Activated CD8-positive, alpha-beta memory T cell treated with anti-CD3 and anti-CD28 coated beads, Interleukin-2, amount 10 ng/mL, durations not matched to agents 7 days and 5 days (primary cell): ENCODE results near the gene PACRG. TPM values are rescaled to one million over a fixed set of nuclear protein-coding genes. Genes with fewer than 3 reads are reported as not detected.

ENCODE experiments used
- ATAC-seq: fragments of 150-1000 bp; cut with Tn5 transposase; one replicate; pipeline ENCODE4 v1.10.0; 2021; ENCODE audit warnings: moderate library complexity
- CTCF ChIA-PET: fragments of 350-600 bp; sonication (Branson Sonifier 250); formaldehyde crosslinking; loops from one replicate; lab custom pipeline; 2021; ENCODE audit warnings: antibody characterized with exemption; lab: Charles Lee
- DNase-seq: peaks from one replicate; pipeline ENCODE4 v3.0.0-alpha.2; 2020
- H3K27ac Mint-ChIP-seq: one replicate; pipeline ENCODE4 v1.8.0; 2021; ENCODE audit warnings: mild to moderate bottlenecking, mixed read lengths
- H3K27me3 Mint-ChIP-seq: one replicate; pipeline ENCODE4 v1.8.0; 2021; ENCODE audit warnings: mixed read lengths
- H3K36me3 Mint-ChIP-seq: one replicate; pipeline ENCODE4 v1.8.0; 2021; ENCODE audit warnings: mild to moderate bottlenecking, mixed read lengths
- H3K4me1 Mint-ChIP-seq: one replicate; pipeline ENCODE4 v1.8.0; 2021; ENCODE audit warnings: mixed read lengths
- H3K4me3 Mint-ChIP-seq: one replicate; pipeline ENCODE4 v1.8.0; 2021; ENCODE audit warnings: mild to moderate bottlenecking, moderate library complexity, mixed read lengths
- H3K9me3 Mint-ChIP-seq: one replicate; pipeline ENCODE4 v1.8.0; 2022; ENCODE audit warnings: low read depth, mixed read lengths
- total RNA-seq, 2 experiments: library from RNA; stranded (reverse); gene quantifications; one replicate each; pipeline ENCODE4 v1.2.3, GENCODE V29; 2021

Gene PACRG
- total RNA-seq, 2 experiments from 2014 or later: not detected

GRCh38 chr6:163356743-163357142, 629.0 kb downstream of the PACRG start:
- CTCF ChIA-PET: no interaction called here

GRCh38 chr6:163364641-163365040, 636.9 kb downstream of the PACRG start:
- H3K27ac Mint-ChIP-seq: no peak overlapping the region
- H3K4me1 Mint-ChIP-seq: no peaks in the 10 kb centered on the region
- no peak overlapping the region for H3K4me3 Mint-ChIP-seq
- ATAC-seq (no peak), DNase-seq (no peak)
- peaks cover 9% of the 10 kb centered on the region for H3K27me3 Mint-ChIP-seq
- H3K9me3 Mint-ChIP-seq: no peaks in the 10 kb centered on the region
- no peaks in the 10 kb centered on the region for H3K36me3 Mint-ChIP-seq
- CTCF ChIA-PET: no interaction called here

More at GRCh38 chr6:163356743-163357142, 629.0 kb downstream of the PACRG start:
- H3K27ac Mint-ChIP-seq: no peak overlapping the region
- H3K4me1 Mint-ChIP-seq: no peaks in the 10 kb centered on the region
- H3K4me3 Mint-ChIP-seq: no peak overlapping the region
- H3K36me3 Mint-ChIP-seq: no peaks in the 10 kb centered on the region
- peaks cover 5% of the 10 kb centered on the region for H3K27me3 Mint-ChIP-seq
- DNase-seq (no peak), ATAC-seq (no peak)
- no peaks in the 10 kb centered on the region for H3K9me3 Mint-ChIP-seq

Other genes with a start within 250 kb of the PACRG start
- not detected for gene PRKN, start 208 bp upstream of the PACRG start, total RNA-seq